ENCODE data around the gene PSME3IP1. TPM values are rescaled to one million over a fixed set of nuclear protein-coding genes. Genes with fewer than 3 reads are reported as not detected.
A peak's percentile ranks its signal among the peaks of the same experiment; 100 is the strongest.
"Not testable (repeated sequence)": the region's sequence is repeated elsewhere in the genome, so short reads cannot be mapped to it uniquely, and the experiment has no call there.

PSME3IP1 gene
- total and polyA plus RNA-seq, 9 of the 15 experiments (the other 6 are each of a cell fraction or from before 2014, with no cell fraction given) = 63.8 to 187 (median 142) TPM

- in situ Hi-C loops (cut with MboI); intact Hi-C loops (cut with micrococcal nuclease); H4K20me1 ChIP-seq (replicated peaks; ENCODE audit: control insufficient read depth, insufficient read depth, low read length); H3K36me3 ChIP-seq (ENCODE audit: control insufficient read depth, insufficient read depth, low read length); H3K9me1 ChIP-seq (ENCODE audit: control insufficient read depth, insufficient read depth, low read length); H3K4me3 ChIP-seq; BruUV-seq (replicated peaks); CTCF ChIA-PET (ENCODE audit: low intra/inter-chr PET ratio); H3K27ac ChIP-seq (ENCODE audit: extremely low read depth, low read depth, low read length); DNase-seq (ENCODE audit: extremely low read depth in 1 of 4, low spot score in 3 of 4); H3K79me2 ChIP-seq (ENCODE audit: control insufficient read depth, insufficient read depth, low read length); H3K9ac ChIP-seq (ENCODE audit: insufficient read depth in 1 of 2, low read depth in 2 of 2, low read length in 2 of 2); H3K4me2 ChIP-seq (ENCODE audit: insufficient read depth, low read length); H3K9me3 ChIP-seq (replicated peaks; ENCODE audit: control insufficient read depth, insufficient read depth, low read depth, low read length); H3K27me3 ChIP-seq (ENCODE audit: control insufficient read depth in 2 of 2, insufficient read depth in 2 of 2, low read length in 2 of 2); TF ChIP-seq ID3 (CRISPR knock-in tag; IDR thresholded peaks at IDR 0.05): not testable (repeated sequence)
- ATAC-seq (peak; percentile 59), FAIRE-seq (peak; percentile 44)
- WGBS (ENCODE audit: insufficient coverage, low coverage, missing lambda C conversion rate) = 28% methylated on average over 10 of the region's 10 CpGs
- Histone ChIP-seq H3K4me1 (replicated peaks in 1 of 2; ENCODE audit: control insufficient read depth in 2 of 2, insufficient read depth in 2 of 2, low read length in 2 of 2) (peaks cover 20 to 22% of the 10 kb centered on the region in 2 experiments), H2AFZ (ENCODE audit: low read depth, low read length) (peak overlapping the region; percentile 15; the same call in 1 of the 2 replicates)
- POLR2A ChIA-PET = interaction anchor here (0.6 to 1.1 kb wide), 2 partner anchors 11 to 401 kb away, joined by 3 to 4 read pairs; no protein-coding TSS in a partner anchor
- TF ChIP-seq NR4A1 (CRISPR knock-in tag; IDR thresholded peaks at IDR 0.05) (0 out of 2 replicates have a peak, but pooled peaks have one; percentile 18), NR4A1 (tag; IDR thresholded peaks at IDR 0.05) (peak; percentile 96), THRB (CRISPR knock-in tag; conservative IDR thresholded peaks at IDR 0.05) (peak; percentile 92), ZNF165 (CRISPR knock-in tag; IDR thresholded peaks at IDR 0.05; ENCODE audit: borderline replicate concordance) (0 out of 2 replicates have a peak, but pooled peaks have one; percentile 17), TCFL5 (CRISPR knock-in tag; conservative IDR thresholded peaks at IDR 0.05) (peak; percentile 85; the same call in 1 of the 2 replicates), DDX20 (tag; IDR thresholded peaks at IDR 0.05; ENCODE audit: low read depth) (peak; percentile 87), ZNF395 (CRISPR knock-in tag; IDR thresholded peaks at IDR 0.05) (peak; percentile 98), YY1 (IDR thresholded peaks at IDR 0.05; ENCODE audit: borderline replicate concordance in 1 of 3, control insufficient read depth in 1 of 3, extremely low read depth in 1 of 3, insufficient read depth in 3 of 3, insufficient read length in 1 of 3, insufficient replicate concordance in 2 of 3, low read depth in 1 of 3, low read length in 2 of 3) (peak in 1 of 3 experiments; percentile 65), ZNF197 (CRISPR knock-in tag; IDR thresholded peaks at IDR 0.05; ENCODE audit: low read depth) (peak; percentile 94), ID3 (tag; IDR thresholded peaks at IDR 0.05) (peak; percentile 96), PTRF (tag; IDR thresholded peaks at IDR 0.05) (peak; percentile 82), ZNF57 (CRISPR knock-in tag; IDR thresholded peaks at IDR 0.05) (peak; percentile 71; the same call in 1 of the 2 replicates)
These were observed 76.4 kb downstream of the PSME3IP1 start for GRCh38 chr16:57109259-57110105.

All from K562 (cell line).